ENCODE measurements around the gene TBC1D8.
"Not testable (repeated sequence)": the region's sequence is repeated elsewhere in the genome, so short reads cannot be mapped to it uniquely, and the experiment has no call there.

TBC1D8 gene

DNA sequence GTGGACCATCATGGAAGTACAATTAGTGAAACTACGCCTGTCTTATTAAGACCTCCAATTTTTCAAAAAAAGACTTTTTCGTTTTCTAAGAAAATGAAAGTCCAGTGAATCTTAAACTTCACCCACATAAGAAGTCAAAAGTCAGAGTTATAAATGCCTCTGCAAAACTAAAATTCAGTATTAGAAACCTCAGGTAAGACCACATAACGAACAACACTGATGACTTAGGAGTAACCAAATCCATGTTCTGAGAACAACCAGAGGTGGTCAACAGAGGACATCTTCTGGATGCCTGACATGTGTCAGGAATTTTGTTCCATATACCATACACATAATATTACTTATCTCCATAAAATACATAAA lies 86.7 kb downstream of the TBC1D8 start:
- DNase-seq (ENCODE audit: low spot score), result no peak

DNA sequence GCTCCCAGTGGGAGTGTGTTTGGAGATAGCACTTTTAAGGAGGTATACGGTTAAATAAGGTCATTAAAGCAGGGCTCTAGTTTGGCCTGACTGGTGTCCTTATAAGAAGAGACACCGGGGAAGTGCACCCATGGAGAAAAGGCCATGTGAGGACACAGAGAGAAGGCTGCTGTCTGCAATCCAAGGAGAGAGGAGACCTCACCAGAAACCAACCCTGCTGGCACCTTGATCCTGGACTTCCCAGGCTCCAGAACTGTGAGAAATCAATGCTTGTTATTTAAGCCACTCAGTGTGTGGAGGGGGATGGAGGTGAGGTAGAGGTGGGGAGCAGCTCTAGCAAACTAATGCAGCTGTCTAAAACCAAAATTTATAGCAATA lies 87.1 kb downstream of the TBC1D8 start:
- DNase-seq (ENCODE audit: low spot score), result no peak

- DNase-seq (ENCODE audit: low spot score), result peak; percentile 70
These were observed 87.6 kb downstream of the TBC1D8 start for GRCh38 chr2:101063352-101064124.

GRCh38 chr2:101058386-101058785 lies 92.8 kb downstream of the TBC1D8 start:
- no peak for DNase-seq (ENCODE audit: low spot score)

- DNase-seq (ENCODE audit: low spot score), result no peak
These were observed 93.9 kb downstream of the TBC1D8 start for GRCh38 chr2:101057051-101057933.

DNA sequence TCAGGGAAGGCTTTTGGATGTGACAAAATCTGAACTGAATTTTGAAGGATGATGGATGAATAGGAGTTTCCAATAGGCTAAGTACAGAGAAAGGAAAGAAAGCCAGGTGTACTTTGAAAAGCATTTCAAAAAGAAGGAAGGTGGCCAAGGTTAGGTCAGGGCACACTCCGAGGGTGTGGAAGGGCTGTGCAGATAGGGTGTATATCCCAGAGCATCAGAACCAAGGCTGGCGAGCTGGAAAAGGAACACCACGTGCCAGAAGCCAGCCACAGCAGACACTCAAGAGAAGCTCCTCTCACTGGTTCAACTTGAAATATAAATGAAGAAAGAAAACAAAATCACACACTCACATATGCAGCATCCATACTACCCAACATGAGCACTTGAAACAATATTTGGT lies 98.1 kb downstream of the TBC1D8 start:
- no peak for DNase-seq (ENCODE audit: low spot score)

DNA sequence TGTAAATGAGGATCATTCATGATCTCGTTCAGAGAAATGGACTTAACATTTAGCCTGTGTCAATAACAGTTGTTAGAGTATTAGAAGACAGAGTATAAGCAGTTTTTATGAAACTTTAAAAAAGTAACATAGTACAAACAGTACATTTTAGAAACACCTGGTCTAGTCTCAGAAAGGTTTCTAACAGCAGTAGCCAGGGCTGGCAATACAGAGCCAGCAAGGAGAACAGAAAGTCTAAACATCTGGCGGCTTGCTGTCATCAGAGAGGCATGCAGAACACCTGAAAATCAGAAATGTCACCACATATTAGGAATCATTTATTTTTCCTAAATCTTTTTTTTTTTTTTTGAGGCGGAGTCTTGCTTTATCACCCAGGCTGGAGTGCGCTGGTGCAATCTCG lies 99.0 kb downstream of the TBC1D8 start:
- DNase-seq (ENCODE audit: low spot score), result no peak

GRCh38 chr2:101050886-101051285 lies 100.3 kb downstream of the TBC1D8 start:
- not testable (repeated sequence) for DNase-seq (ENCODE audit: low spot score)

- DNase-seq (ENCODE audit: low spot score), result no peak
These were observed 102.4 kb downstream of the TBC1D8 start for GRCh38 chr2:101048756-101049155.

GRCh38 chr2:101047774-101048173 lies 103.4 kb downstream of the TBC1D8 start:
- DNase-seq (ENCODE audit: low spot score), result peak; percentile 25

DNA sequence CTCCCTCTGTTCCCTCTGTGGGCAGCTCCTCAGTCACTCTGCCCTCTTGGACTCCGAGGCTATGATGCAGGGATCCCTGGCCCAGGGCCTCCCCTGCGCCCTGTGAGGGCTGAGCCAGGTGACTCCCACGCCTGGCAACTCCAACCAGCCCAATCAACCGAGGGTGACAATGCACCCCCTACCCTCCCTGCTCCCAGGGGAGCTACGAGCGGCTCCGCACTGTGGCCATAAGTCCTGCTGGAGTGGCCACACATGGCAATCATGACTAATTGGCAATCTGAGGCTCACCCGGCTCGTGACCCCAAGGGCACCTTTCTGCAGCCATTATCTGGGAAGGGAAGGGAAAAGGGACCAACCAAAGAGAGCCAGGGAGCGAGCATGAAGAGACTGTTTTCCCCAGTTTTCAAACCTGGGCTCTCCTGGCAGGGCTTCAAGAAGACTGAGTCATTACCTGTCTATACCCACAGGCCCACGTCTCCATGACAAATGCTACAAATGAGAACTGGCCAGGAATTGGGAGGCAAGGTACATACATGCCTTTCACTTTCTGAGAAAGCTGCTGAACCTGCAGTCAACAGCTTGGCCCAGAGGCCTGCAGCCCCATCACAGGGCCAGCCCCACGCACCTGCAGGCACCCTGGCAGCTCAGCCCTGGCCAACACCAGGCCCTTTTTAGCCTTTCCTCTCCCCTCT lies 104.0 kb downstream of the TBC1D8 start:
- no peak for DNase-seq (ENCODE audit: low spot score)

DNA sequence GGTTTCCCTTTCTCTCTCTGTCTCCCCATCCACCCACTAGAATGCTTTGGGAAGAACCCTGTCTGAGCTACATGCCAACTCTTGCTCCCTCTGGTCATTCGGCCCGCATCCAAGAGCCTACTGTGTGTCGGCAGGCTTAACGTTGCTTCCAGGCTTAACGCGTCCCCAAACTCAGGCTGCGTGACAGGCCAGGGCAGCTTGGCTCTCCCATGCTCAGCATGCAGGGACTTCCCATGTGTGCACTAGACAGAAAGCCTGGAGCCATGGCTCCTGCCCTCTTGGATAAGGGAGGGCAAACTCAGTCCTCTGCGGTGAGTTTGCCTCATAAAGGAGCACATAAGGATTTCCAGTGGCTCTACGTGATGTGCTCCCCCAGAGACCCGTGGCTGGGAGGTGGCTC lies 105.9 kb downstream of the TBC1D8 start:
- no peak for DNase-seq (ENCODE audit: low spot score)

DNA sequence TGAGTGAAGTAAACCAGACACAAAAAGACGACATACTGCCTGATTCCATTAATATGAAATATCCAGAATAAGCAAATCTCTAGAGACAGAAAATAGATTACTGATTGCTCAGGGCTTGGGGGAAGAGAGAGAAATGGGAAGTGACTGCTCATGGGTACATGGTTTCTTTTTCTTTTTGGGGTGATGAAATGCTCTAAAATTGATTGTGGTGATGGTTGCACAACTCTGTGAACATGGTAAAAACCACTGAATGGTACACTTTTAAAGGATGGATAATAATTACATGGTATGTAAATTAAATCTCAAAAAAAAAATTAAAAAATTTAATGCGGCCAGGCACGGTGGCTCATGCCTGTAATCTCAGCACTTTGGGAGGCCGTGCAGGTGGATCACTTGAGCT lies 109.8 kb downstream of the TBC1D8 start:
- DNase-seq (ENCODE audit: low spot score), result no peak

- no peak for DNase-seq (ENCODE audit: low spot score)
These were observed 110.4 kb downstream of the TBC1D8 start for GRCh38 chr2:101040761-101041160.

GRCh38 chr2:101040072-101040471 lies 111.1 kb downstream of the TBC1D8 start:
- DNase-seq (ENCODE audit: low spot score), result no peak

- peak; percentile 24 for DNase-seq (ENCODE audit: low spot score)
These were observed 112.5 kb downstream of the TBC1D8 start for GRCh38 chr2:101038455-101039255.

GRCh38 chr2:101037161-101037755 lies 113.9 kb downstream of the TBC1D8 start:
- no peak for DNase-seq (ENCODE audit: low spot score)

GRCh38 chr2:101036562-101036961 lies 114.6 kb downstream of the TBC1D8 start:
- peak; percentile 57 for DNase-seq (ENCODE audit: low spot score)

DNA sequence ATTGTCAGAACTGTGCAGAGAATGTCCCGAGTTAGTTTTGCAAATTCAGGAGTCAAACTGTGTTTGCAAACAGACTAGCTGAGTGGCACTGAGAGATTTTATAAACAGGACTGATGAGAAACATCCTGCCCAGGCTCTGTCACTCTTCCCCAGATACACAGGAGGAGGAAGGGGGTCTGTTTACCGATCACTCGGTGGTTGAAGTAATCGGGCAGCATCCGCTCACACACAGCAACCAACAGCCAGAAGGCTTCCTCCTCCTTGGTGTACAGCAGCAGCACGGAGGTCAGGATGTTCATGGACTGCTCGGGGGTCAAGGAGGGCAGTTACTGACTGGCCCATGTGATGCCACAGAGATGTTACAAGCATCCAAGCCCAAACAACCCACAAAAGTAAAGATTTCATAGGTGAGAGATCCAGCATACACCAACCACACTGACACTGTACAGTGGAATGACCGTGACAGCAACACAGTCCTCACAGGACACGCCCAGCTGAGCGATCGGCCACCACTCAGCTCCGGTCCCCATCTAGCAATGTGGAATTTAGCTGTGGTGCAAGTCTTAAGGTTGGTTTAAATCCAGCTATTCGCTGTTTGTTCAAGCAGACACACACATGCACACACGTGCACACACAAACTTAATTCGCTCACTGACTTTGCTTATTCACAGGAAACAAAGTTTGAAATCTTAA lies 119.0 kb downstream of the TBC1D8 start:
- DNase-seq (ENCODE audit: low spot score), result no peak

DNA sequence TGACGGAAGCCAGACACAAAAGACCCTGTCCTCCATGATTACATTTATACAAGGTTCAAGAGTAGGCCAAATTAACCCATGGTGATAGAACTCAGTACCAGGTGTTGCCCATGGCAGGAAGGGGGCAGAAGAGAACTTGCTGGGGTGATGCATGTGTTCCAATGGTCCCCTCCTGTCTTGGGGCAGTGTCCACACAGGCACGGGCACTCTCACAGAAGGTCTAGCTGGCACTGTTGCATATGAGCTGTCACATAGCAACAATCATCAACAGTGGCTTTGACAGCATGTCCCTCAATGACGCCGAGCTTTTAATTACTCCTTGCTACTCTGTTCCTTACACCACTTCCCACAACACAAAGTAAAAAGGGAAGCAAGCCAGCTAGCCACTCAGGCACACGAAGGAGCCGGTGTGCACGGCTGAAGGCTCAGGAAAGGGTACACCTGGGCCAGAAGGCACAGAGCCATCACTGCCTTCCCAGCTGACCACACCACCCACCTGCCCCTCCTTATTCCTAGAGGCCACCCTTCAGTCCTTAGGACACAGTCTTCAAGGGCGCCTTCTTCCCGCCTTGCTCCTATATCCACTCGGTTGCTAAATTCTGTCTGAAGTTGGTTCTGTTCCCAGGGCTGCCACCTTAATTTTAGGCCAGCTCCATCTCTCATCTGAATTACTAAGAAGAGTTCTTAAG lies 120.2 kb downstream of the TBC1D8 start:
- DNase-seq (ENCODE audit: low spot score), result no peak
